Stimulated activated CD8-positive, alpha-beta memory T cell treated with anti-CD3 and anti-CD28 coated beads, Interleukin-15, amount 100 ng/mL, for 48 hours (primary cell): ENCODE results near the gene P4HA2.

Experiments
- DNase-seq, 2 donors: peaks; one replicate each; pipeline ENCODE4 v3.0.0-alpha.2; 2020; ENCODE audit warnings: low read depth in 2 of 2

P4HA2 gene

DNA sequence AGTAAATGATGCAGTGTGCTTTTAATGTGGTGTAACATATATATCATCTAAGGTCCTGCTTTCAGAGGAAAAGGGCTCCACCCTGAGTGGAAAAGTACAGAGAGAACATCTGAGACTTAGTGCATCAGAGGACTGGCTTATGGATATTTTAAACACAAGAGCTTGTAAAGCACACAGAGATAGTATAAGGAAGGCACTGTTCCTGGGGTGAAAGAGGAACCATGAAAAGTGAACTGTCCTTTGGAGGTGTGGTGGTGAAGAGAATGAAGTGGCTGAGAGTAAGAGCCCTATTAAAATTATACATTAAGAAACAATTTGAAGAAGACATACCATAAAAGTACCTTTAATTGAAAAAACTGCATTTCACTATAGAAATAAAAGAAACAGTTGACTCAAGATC, 85.2 kb downstream of the P4HA2 start:
- no peak for DNase-seq
